D721Med (cell line): ENCODE data around the gene CD200.

Source experiments
- DNase-seq: peaks from one replicate; pipeline ENCODE4 v3.0.0; 2011; ENCODE audit warnings: low spot score; ENCODE audit not compliant: insufficient read length
- FAIRE-seq: peaks from 2 replicates; lab custom pipeline; 2011; peaks lifted over from hg19 to GRCh38; lab: Jason Lieb, UNC
- TF ChIP-seq, protein P1 (sequence below): IDR thresholded peaks from 2 replicates; pipeline ENCODE4 v1.5.1; 2012; ENCODE audit warnings: mild to moderate bottlenecking, control low read depth; ENCODE audit not compliant: insufficient read depth; ENCODE audit errors: missing control alignments

Gene CD200, protein sequence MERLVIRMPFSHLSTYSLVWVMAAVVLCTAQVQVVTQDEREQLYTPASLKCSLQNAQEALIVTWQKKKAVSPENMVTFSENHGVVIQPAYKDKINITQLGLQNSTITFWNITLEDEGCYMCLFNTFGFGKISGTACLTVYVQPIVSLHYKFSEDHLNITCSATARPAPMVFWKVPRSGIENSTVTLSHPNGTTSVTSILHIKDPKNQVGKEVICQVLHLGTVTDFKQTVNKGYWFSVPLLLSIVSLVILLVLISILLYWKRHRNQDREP

DNA sequence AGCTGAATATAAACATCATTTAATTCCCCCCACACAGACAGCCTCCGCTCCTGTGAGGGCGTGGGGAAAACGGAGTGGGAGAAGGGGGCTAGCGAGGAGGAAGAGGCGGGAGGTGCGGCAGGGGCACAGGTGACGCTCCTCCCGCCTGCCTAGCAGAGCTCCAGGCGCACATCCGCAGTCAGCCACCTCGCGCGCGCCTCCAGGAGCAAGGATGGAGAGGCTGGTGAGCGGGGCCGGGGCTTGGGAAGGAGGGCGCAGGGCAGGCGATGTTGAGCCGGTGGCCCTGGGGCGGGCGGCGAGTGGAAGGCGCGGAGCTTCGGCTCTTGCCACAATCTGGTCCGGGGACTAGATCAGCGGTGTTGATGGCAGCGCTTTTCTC lies at the start of gene CD200:
TSS of gene CD200 (plus strand) at position 155 of the 379 bp plus-strand sequence. CDS start at position 212, 57 bp downstream.
- TF ChIP-seq, protein P1, sequence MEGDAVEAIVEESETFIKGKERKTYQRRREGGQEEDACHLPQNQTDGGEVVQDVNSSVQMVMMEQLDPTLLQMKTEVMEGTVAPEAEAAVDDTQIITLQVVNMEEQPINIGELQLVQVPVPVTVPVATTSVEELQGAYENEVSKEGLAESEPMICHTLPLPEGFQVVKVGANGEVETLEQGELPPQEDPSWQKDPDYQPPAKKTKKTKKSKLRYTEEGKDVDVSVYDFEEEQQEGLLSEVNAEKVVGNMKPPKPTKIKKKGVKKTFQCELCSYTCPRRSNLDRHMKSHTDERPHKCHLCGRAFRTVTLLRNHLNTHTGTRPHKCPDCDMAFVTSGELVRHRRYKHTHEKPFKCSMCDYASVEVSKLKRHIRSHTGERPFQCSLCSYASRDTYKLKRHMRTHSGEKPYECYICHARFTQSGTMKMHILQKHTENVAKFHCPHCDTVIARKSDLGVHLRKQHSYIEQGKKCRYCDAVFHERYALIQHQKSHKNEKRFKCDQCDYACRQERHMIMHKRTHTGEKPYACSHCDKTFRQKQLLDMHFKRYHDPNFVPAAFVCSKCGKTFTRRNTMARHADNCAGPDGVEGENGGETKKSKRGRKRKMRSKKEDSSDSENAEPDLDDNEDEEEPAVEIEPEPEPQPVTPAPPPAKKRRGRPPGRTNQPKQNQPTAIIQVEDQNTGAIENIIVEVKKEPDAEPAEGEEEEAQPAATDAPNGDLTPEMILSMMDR: no peak
- FAIRE-seq (no peak), DNase-seq (no peak)

DNA sequence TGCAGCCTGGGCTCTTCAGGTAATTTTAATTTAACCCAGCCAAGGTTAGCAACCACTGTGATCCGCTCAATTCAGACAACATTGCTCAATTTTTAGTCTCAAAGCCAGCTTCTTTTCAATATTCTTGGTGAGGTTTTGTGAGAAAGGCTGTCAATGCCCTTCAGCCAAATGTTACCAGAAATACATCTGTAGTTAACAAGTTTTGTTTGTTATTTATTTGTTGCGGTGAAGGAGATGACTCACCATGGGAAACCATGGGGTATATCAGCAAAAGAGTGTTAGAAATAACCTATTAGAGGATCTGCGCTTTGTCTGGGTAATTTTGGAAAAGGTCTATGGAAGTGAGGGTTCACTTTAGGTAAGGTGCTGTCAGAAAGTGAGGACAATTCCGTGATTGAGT lies 43.9 kb upstream of the CD200 start:
- FAIRE-seq: no peak
- no peak for DNase-seq
- TF ChIP-seq, protein P1: no peak

DNA sequence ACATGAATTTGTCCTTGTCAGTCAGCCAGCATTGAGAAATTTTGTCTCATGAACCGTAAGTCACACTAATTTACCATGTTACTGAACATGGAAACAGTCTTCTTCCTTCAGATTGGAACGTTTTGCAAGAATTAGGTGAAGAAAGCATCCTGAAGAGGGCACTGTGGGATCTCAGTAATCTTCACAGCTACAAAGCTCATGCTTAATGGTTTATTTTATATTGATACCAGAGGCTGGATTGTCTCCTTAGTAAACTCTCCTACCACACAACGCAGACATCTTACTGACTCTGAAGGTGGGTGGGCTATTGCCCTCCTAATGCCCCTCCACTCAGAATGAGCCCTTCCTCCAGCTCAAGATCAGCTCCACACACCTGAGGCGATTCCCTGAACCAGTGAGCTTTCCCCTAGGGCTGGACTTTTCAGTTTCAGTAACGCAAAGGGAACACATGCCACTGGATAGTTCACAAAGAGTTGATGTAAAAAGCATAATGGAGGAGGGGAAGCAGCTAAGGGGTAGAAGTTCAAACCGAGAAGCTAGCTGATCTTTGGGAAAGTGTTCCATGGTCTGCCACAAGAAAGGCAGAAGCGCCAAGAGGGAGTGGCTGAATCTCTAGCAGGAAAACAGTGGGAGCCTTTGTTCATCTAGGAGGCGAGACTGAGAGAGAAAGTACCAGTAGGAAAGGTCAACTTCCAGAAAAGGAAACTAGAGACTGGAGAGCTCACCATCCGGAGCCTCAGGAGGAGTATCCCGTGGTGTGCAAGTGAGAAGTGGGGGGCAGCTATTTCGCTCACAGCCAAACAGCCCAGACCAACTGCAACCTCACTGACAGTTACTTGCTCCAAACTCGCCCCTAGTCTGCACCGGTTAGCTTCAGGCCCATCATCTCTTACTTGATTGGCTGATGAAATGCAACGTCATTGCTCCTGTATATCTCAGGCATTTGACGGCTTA lies 39.3 kb upstream of the CD200 start, which contains the start of gene SLC9C1:
TSS of gene SLC9C1 (minus strand) at position 849 of the 954 bp plus-strand sequence. CDS start 7,425 bp downstream, outside the sequence.
- TF ChIP-seq, protein P1: peak; percentile 73
- DNase-seq (peak; percentile 21), FAIRE-seq (peak; percentile 85)

DNA sequence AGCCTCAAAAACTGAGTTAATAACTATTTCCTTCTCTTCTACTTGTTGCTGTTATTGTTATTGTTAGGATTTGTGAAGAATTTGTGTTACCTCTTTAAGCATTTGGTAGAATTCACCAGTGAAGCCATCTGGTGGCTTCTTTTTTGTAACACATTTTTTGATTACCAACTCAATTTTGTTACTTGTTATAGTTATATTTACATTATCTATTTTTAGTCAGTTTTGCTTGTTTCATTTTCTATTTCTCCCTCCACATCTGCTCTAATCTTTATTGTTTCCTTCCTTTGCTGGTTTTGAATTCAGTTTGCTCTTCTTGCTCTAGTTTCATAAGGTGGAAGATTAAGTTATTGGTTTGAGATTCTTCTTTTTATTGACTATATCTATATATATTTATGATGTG lies 35.2 kb upstream of the CD200 start:
- TF ChIP-seq, protein P1: no peak
- DNase-seq: no peak
- no peak for FAIRE-seq

DNA sequence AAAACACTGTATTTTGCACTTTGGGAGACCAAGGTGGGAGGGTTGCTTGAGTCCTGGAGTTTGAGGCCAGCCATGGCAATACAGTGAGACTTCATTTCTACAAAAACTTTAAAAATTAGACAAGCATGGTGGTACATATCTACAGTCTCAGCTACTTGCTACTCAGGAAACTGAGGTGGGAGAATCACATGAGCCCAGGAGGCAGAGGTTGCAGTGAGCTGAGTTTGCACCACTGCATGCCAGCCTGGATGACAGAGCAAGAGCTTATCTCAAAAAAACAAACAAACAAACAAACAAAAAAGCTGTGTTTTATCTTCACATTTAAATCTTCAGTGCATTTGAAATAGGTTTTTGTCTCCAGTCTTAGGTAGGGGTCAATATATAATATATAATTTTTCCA lies 34.2 kb upstream of the CD200 start:
- DNase-seq (no peak), FAIRE-seq (no peak)
- TF ChIP-seq, protein P1: no peak

DNA sequence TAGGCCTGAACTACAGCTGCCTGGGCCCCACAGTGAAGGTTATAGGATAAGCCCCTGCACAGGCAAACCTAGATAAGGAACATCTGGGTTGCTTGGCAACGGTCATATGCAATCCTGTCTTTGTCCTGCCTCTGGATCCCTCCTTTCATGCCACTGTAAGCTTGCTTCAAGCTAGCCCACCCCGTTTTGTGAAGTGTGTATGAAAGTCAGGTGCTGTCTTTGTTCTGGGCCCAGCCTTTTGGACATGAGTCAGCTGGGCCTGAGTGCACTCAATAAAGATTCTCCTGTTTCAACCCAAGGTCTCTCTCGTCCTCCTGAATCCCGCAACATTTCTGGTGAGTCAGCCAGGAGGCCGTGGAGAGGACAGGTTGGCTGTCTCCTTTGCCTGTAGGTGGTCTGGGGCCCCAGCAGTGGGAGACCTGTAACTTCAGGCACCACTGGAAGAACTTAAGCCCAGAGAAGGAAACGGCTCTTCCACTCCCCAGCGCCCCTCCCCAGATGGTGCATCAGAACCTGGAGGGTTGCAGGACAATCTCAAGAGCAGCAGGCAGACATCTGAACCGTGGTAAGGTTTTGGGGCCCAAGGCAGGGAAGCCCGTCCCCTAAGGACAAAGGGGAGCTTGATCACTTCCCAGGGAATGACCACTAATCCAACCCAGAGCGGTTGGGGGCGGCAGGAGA lies 30.7 kb upstream of the CD200 start:
- TF ChIP-seq, protein P1: no peak
- DNase-seq (no peak), FAIRE-seq (no peak)
